WTC11 (cell line): Measurements from ENCODE around the gene MARS2. TPM values are rescaled to one million over a fixed set of nuclear protein-coding genes. Genes with fewer than 3 reads are reported as not detected.

Source experiments
- ATF1 ChIP-seq: sonication (generic); formaldehyde crosslinking; IDR thresholded peaks from 2 replicates; pipeline ENCODE4 v1.8.1; 2023; ENCODE audit warnings: mild to moderate bottlenecking, moderate library complexity, missing genetic modification reagents
- CBFB ChIP-seq: sonication (generic); formaldehyde crosslinking; IDR thresholded peaks from 2 replicates; pipeline ENCODE4 v1.8.1; 2022; ENCODE audit warnings: mild to moderate bottlenecking, low read depth, missing genetic modification reagents
- EMX1 ChIP-seq: fragments of 250-450 bp; sonication (Bioruptor Pico); IDR thresholded peaks from 2 replicates; pipeline ENCODE4 v1.8.0; 2021; ENCODE audit warnings: mild to moderate bottlenecking
- ETV6 ChIP-seq: sonication (generic); formaldehyde crosslinking; IDR thresholded peaks from 2 replicates; pipeline ENCODE4 v1.8.1; 2022; ENCODE audit warnings: mild to moderate bottlenecking, missing genetic modification reagents
- FOXJ3 ChIP-seq: sonication (generic); formaldehyde crosslinking; IDR thresholded peaks from 2 replicates; pipeline ENCODE4 v1.9.0; 2021; ENCODE audit warnings: missing genetic modification reagents, mild to moderate bottlenecking, borderline replicate concordance
- KAT7 ChIP-seq: sonication (generic); formaldehyde crosslinking; IDR thresholded peaks from 2 replicates; pipeline ENCODE4 v1.8.1; 2023; ENCODE audit warnings: missing genetic modification reagents, mild to moderate bottlenecking, borderline replicate concordance
- NR3C1 ChIP-seq: sonication (generic); formaldehyde crosslinking; conservative IDR thresholded peaks from 2 replicates; pipeline ENCODE4 v1.8.1; 2023; ENCODE audit warnings: low read depth, mild to moderate bottlenecking, missing genetic modification reagents
- OVOL2 ChIP-seq: fragments of 250-450 bp; sonication (Bioruptor Pico); IDR thresholded peaks from 2 replicates; pipeline ENCODE4 v1.9.0; 2021; ENCODE audit warnings: mild to moderate bottlenecking, borderline replicate concordance
- PRRX2 ChIP-seq: fragments of 250-450 bp; sonication (Bioruptor Pico); IDR thresholded peaks from 2 replicates; pipeline ENCODE4 v1.8.0; 2021; ENCODE audit warnings: mild to moderate bottlenecking
- RELA ChIP-seq: sonication (generic); formaldehyde crosslinking; IDR thresholded peaks from 2 replicates; pipeline ENCODE4 v1.8.1; 2022; ENCODE audit warnings: missing genetic modification reagents, mild to moderate bottlenecking, borderline replicate concordance
- SMAD3 ChIP-seq: sonication (generic); formaldehyde crosslinking; IDR thresholded peaks from 2 replicates; pipeline ENCODE4 v1.8.0; 2022; ENCODE audit warnings: missing genetic modification reagents, mild to moderate bottlenecking, borderline replicate concordance
- SP1 ChIP-seq: sonication (generic); formaldehyde crosslinking; conservative IDR thresholded peaks from 2 replicates; pipeline ENCODE4 v1.8.1; 2022; ENCODE audit warnings: missing genetic modification reagents
- TP53 ChIP-seq: sonication (generic); formaldehyde crosslinking; IDR thresholded peaks from 2 replicates; pipeline ENCODE4 v1.8.1; 2023; ENCODE audit warnings: mild to moderate bottlenecking, missing genetic modification reagents
- ZNF263 ChIP-seq: sonication (generic); formaldehyde crosslinking; IDR thresholded peaks from 2 replicates; pipeline ENCODE4 v1.8.1; 2022; ENCODE audit warnings: low read depth, mild to moderate bottlenecking, moderate library complexity, missing genetic modification reagents
- ZNF317 ChIP-seq: sonication (generic); formaldehyde crosslinking; IDR thresholded peaks from 2 replicates; pipeline ENCODE4 v1.8.1; 2023; ENCODE audit warnings: low read depth, mild to moderate bottlenecking, moderate library complexity, missing genetic modification reagents, borderline replicate concordance
- total RNA-seq: library from RNA; stranded (reverse); gene quantifications from 3 replicates; pipeline ENCODE4 v1.2.3, GENCODE V29; 2021
- TF ChIP-seq, protein P1 (sequence below): sonication (generic); formaldehyde crosslinking; IDR thresholded peaks from 2 replicates; pipeline ENCODE4 v1.8.1; 2023; ENCODE audit warnings: mild to moderate bottlenecking, missing genetic modification reagents, moderate library complexity
- TF ChIP-seq, protein P2 (sequence below): fragments of 250-450 bp; sonication (Bioruptor Pico); conservative IDR thresholded peaks from 2 replicates; pipeline ENCODE4 v1.9.0; 2021; ENCODE audit warnings: mild to moderate bottlenecking
- TF ChIP-seq, protein P3 (sequence below): sonication (generic); formaldehyde crosslinking; IDR thresholded peaks from 2 replicates; pipeline ENCODE4 v1.8.1; 2023; ENCODE audit warnings: mild to moderate bottlenecking, missing genetic modification reagents, borderline replicate concordance
- TF ChIP-seq, protein P4 (sequence below): sonication (generic); formaldehyde crosslinking; IDR thresholded peaks from 2 replicates; pipeline ENCODE4 v1.8.1; 2022; ENCODE audit warnings: mild to moderate bottlenecking, moderate library complexity, missing genetic modification reagents
- TF ChIP-seq, protein P5 (sequence below): sonication (generic); formaldehyde crosslinking; IDR thresholded peaks from 2 replicates; pipeline ENCODE4 v1.8.0; 2022; ENCODE audit warnings: mild to moderate bottlenecking, missing genetic modification reagents
- TF ChIP-seq, protein P6 (sequence below): fragments of 250-450 bp; sonication (Bioruptor Pico); IDR thresholded peaks from 2 replicates; pipeline ENCODE4 v2.1.2; 2022; ENCODE audit warnings: mild to moderate bottlenecking, moderate library complexity
- TF ChIP-seq, protein P7 (sequence below): sonication (generic); formaldehyde crosslinking; IDR thresholded peaks from 2 replicates; pipeline ENCODE4 v1.8.0; 2022; ENCODE audit warnings: mild to moderate bottlenecking, missing genetic modification reagents
- TF ChIP-seq, protein P8 (sequence below): sonication (generic); formaldehyde crosslinking; IDR thresholded peaks from 2 replicates; pipeline ENCODE4 v1.8.1; 2022; ENCODE audit warnings: missing genetic modification reagents, borderline replicate concordance

Gene MARS2
- total RNA-seq, 1 experiment from 2014 or later = 32.2 TPM

DNA sequence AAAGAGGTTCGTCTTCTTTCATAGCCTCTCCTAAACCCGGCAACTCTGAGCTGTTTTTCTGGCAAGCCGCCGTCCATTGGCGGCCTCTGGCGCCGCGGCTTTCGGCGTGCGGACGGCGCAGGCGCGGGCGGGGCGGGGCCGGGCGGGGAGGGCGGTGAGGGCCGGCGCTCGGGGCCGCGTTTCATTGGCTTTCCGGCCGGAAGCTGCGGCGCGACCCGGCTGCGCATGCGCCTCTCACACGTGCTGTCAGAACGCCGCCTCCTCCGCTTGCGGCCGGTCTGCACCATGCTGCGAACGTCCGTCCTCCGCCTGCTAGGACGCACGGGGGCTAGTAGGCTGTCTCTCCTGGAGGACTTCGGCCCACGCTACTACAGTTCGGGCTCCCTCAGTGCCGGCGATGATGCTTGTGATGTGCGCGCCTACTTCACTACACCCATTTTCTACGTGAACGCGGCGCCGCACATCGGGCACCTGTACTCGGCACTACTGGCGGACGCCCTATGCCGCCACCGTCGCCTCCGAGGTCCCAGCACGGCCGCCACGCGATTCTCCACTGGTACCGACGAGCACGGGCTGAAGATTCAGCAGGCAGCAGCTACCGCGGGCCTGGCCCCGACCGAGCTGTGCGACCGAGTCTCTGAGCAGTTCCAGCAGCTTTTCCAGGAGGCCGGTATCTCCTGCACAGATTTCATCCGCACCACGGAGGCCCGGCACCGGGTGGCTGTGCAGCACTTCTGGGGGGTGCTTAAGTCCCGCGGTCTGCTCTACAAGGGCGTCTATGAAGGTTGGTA, at the start of gene MARS2 (continued):
- TF ChIP-seq, protein P1, sequence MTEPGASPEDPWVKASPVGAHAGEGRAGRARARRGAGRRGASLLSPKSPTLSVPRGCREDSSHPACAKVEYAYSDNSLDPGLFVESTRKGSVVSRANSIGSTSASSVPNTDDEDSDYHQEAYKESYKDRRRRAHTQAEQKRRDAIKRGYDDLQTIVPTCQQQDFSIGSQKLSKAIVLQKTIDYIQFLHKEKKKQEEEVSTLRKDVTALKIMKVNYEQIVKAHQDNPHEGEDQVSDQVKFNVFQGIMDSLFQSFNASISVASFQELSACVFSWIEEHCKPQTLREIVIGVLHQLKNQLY (CRISPR knock-in tag) = peak; percentile 88; the same call in 1 of the 2 replicates
- TF ChIP-seq KAT7 (CRISPR knock-in tag) (peak; percentile 96), EMX1 (no peak), RELA (peak; percentile 63; the same call in 1 of the 2 replicates), ZNF263 (CRISPR knock-in tag) (0 out of 2 replicates have a peak, but pooled peaks have one; percentile 17), PRRX2 (no peak), TP53 (peak; percentile 95), ZNF317 (CRISPR knock-in tag) (peak; percentile 54; the same call in 1 of the 2 replicates), NR3C1 (CRISPR knock-in tag) (peak; percentile 93), OVOL2 (CRISPR knock-in tag) (no peak), ATF1 (CRISPR knock-in tag) (peak; percentile 92), ETV6 (CRISPR knock-in tag) (peak; percentile 73; the same call in 1 of the 2 replicates), CBFB (peak; percentile 86; the same call in 1 of the 2 replicates), FOXJ3 (CRISPR knock-in tag) (no peak), SMAD3 (CRISPR knock-in tag) (peak; percentile 90), SP1 (CRISPR knock-in tag) (peak; percentile 82)
- TF ChIP-seq, protein P2, sequence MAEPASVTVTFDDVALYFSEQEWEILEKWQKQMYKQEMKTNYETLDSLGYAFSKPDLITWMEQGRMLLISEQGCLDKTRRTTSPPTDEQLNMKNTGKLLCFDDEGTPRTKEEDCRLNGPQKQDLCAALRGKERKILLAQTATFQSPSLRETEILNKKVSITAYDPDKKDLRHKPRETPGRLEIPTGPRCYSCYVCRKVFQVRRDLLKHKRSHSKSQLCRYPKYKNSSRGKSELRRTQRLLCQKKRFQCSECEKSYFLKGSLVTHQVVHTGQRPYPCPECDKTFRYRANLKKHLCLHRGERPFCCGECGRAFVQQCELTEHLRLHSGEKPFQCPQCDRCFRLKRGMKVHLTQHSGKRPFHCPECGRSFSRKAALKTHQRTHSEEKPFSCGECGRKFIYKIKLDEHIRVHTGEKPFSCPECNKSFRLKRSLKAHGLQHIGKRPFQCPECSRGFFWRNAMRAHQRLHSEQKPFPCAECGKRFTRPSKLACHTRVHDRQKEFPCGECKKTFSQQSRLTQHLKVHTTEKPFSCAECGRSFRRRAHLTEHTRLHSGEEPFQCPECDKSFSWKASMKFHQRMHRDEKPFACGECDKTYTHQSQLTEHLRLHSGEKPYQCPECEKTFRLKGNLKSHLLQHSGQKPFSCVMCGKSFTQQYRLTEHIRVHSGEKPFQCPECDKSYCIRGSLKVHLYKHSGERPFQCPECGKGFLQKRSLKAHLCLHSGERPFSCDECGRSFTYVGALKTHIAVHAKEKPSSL (CRISPR knock-in tag) = no peak
- TF ChIP-seq, protein P3, sequence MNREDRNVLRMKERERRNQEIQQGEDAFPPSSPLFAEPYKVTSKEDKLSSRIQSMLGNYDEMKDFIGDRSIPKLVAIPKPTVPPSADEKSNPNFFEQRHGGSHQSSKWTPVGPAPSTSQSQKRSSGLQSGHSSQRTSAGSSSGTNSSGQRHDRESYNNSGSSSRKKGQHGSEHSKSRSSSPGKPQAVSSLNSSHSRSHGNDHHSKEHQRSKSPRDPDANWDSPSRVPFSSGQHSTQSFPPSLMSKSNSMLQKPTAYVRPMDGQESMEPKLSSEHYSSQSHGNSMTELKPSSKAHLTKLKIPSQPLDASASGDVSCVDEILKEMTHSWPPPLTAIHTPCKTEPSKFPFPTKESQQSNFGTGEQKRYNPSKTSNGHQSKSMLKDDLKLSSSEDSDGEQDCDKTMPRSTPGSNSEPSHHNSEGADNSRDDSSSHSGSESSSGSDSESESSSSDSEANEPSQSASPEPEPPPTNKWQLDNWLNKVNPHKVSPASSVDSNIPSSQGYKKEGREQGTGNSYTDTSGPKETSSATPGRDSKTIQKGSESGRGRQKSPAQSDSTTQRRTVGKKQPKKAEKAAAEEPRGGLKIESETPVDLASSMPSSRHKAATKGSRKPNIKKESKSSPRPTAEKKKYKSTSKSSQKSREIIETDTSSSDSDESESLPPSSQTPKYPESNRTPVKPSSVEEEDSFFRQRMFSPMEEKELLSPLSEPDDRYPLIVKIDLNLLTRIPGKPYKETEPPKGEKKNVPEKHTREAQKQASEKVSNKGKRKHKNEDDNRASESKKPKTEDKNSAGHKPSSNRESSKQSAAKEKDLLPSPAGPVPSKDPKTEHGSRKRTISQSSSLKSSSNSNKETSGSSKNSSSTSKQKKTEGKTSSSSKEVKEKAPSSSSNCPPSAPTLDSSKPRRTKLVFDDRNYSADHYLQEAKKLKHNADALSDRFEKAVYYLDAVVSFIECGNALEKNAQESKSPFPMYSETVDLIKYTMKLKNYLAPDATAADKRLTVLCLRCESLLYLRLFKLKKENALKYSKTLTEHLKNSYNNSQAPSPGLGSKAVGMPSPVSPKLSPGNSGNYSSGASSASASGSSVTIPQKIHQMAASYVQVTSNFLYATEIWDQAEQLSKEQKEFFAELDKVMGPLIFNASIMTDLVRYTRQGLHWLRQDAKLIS = peak; percentile 57; the same call in 1 of the 2 replicates
- TF ChIP-seq, protein P4, sequence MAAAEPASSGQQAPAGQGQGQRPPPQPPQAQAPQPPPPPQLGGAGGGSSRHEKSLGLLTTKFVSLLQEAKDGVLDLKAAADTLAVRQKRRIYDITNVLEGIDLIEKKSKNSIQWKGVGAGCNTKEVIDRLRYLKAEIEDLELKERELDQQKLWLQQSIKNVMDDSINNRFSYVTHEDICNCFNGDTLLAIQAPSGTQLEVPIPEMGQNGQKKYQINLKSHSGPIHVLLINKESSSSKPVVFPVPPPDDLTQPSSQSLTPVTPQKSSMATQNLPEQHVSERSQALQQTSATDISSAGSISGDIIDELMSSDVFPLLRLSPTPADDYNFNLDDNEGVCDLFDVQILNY (CRISPR knock-in tag) = peak; percentile 76
- TF ChIP-seq, protein P5, sequence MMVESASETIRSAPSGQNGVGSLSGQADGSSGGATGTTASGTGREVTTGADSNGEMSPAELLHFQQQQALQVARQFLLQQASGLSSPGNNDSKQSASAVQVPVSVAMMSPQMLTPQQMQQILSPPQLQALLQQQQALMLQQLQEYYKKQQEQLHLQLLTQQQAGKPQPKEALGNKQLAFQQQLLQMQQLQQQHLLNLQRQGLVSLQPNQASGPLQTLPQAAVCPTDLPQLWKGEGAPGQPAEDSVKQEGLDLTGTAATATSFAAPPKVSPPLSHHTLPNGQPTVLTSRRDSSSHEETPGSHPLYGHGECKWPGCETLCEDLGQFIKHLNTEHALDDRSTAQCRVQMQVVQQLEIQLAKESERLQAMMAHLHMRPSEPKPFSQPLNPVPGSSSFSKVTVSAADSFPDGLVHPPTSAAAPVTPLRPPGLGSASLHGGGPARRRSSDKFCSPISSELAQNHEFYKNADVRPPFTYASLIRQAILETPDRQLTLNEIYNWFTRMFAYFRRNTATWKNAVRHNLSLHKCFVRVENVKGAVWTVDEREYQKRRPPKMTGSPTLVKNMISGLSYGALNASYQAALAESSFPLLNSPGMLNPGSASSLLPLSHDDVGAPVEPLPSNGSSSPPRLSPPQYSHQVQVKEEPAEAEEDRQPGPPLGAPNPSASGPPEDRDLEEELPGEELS = peak; percentile 75
- TF ChIP-seq, protein P6, sequence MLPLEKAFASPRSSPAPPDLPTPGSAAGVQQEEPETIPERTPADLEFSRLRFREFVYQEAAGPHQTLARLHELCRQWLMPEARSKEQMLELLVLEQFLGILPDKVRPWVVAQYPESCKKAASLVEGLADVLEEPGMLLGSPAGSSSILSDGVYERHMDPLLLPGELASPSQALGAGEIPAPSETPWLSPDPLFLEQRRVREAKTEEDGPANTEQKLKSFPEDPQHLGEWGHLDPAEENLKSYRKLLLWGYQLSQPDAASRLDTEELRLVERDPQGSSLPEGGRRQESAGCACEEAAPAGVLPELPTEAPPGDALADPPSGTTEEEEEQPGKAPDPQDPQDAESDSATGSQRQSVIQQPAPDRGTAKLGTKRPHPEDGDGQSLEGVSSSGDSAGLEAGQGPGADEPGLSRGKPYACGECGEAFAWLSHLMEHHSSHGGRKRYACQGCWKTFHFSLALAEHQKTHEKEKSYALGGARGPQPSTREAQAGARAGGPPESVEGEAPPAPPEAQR (CRISPR knock-in tag) = no peak
- TF ChIP-seq, protein P7, sequence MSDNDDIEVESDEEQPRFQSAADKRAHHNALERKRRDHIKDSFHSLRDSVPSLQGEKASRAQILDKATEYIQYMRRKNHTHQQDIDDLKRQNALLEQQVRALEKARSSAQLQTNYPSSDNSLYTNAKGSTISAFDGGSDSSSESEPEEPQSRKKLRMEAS (CRISPR knock-in tag) = peak; percentile 94
- TF ChIP-seq, protein P8, sequence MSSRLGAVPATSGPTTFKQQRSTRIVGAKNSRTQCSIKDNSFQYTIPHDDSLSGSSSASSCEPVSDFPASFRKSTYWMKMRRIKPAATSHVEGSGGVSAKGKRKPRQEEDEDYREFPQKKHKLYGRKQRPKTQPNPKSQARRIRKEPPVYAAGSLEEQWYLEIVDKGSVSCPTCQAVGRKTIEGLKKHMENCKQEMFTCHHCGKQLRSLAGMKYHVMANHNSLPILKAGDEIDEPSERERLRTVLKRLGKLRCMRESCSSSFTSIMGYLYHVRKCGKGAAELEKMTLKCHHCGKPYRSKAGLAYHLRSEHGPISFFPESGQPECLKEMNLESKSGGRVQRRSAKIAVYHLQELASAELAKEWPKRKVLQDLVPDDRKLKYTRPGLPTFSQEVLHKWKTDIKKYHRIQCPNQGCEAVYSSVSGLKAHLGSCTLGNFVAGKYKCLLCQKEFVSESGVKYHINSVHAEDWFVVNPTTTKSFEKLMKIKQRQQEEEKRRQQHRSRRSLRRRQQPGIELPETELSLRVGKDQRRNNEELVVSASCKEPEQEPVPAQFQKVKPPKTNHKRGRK (CRISPR knock-in tag) = no peak
